ENCODE results near the gene ANAPC7.

GRCh38 chr12:110367181-110367864 is 36.2 kb downstream of the ANAPC7 start:
- TF ChIP-seq CTCF (conservative IDR thresholded peaks at IDR 0.05; ENCODE audit: low read length): no peak
- no peak for TF ChIP-seq EZH2phosphoT487 (IDR thresholded peaks at IDR 0.05; ENCODE audit: borderline replicate concordance, low read depth, low read length)

Data from OCI-LY7 (cell line).